ENCODE measurements around the gene NBPF3. TPM values are rescaled to one million over a fixed set of nuclear protein-coding genes. Genes with fewer than 3 reads are reported as not detected.
A peak's percentile ranks its signal among the peaks of the same experiment; 100 is the strongest.

The NBPF3 gene
- total RNA-seq (12.4 and 14.3 TPM in 2 replicates), polyA plus RNA-seq (3.5 and 3.6 TPM in 2 replicates)

DNA sequence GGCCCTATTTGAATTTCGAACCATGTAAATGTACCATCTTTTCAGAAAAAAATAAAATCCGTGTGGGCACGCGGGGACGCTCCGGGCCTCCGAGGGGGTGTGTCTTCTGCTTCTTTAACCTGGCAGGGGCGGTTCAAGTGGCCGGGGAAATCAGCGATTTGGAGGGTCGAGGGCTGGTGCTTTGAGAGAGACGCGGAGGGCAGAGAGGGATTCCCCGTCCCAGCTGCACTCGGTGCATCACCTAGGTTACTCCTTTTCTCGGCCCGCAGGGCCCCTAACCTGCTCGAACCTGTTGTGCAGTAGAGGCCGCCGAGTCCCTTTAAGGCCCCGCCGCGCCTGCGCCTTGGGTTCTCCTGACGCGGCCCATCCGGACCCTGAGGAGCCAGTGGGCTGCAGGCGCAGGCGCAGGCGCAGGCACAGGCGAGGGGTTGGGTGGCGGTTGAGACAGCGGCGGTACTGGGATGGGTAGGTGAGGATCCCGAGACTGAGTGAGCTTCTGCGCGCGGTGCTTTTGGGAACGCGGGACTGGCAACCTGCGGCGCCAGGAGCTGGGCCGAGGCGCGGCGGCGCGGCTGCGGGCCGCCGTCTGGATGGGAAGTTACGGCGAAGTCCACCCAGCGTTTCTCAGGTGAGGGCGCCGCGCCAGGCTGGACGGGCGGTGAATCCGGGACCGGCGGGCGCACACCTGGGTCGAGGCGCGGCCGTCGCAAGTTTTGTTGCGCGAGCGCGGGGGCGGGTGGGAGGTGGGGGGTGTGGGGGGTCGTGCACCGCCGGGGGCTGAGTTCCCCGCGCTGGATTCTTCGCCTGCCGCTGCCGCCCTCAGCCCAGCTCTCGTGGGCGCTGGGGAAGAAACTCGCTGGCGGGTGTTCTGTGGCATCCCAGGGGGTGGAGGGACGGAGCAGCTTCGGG, at the start of gene NBPF3:
NBPF3 (plus strand) TSS at position 417 of the 909 bp plus-strand sequence. CDS start 4,950 bp downstream, outside the sequence.
- WGBS (ENCODE audit: low lambda C conversion rate, missing lambda C conversion rate) = 2% methylated on average over 62 of the region's 87 CpGs
- H3K27me3 ChIP-seq = no peaks in the 10 kb centered on the region
- no peaks in the 10 kb centered on the region for H3K9me2 ChIP-seq (replicated peaks; ENCODE audit: insufficient read depth)
- no peaks in the 10 kb centered on the region for H3K36me3 ChIP-seq (replicated peaks; ENCODE audit: insufficient read depth, low read depth)
- H3K4me1 ChIP-seq (ENCODE audit: insufficient read depth) = peaks cover 8% of the 10 kb centered on the region
- peak within 1 kb of the TSS; percentile 52 for H3K4me3 ChIP-seq
- no peak for TF ChIP-seq EZH2phosphoT487 (IDR thresholded peaks at IDR 0.05; ENCODE audit: low read depth, severe bottlenecking, unreplicated experiment)
- TF ChIP-seq EZH2 (IDR thresholded peaks at IDR 0.05; ENCODE audit: borderline replicate concordance) = no peak
- no peak for TF ChIP-seq CTCF (IDR thresholded peaks at IDR 0.05; ENCODE audit: poor library complexity)
- DNase-seq (ENCODE audit: low spot score) = peak; percentile 97
- no peaks in the 10 kb centered on the region for H4K20me1 ChIP-seq (ENCODE audit: insufficient read depth, poor library complexity, severe bottlenecking)
- no peaks in the 10 kb centered on the region for H3K9me3 ChIP-seq (ENCODE audit: low read depth)
- peak within 1 kb of the TSS; percentile 95 for H3K4me2 ChIP-seq
- peak within 1 kb of the TSS; percentile 67 for H2AFZ ChIP-seq
- H3K79me2 ChIP-seq = peaks cover 40% of the 10 kb centered on the region
- peak within 1 kb of the TSS; percentile 86 for H3K27ac ChIP-seq

DNA sequence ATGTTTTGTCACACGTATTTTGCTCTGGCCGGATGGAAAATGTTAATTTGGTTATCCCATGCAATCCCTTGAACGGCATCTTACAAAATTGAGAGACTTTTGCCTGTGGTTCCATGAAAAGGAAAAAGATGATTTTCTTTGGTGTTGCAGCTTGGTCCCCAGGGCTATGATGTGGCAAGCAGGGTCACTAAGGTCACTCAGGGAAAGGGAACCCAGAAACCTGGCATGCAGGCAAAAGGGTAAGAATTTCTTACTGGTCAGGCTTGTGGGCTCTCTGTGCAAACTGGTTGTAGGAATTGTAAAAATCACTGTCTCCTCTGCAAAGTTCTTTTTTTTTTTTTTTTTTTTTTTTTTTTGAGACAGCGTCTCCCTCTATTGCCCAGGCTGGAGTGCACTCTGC, 48.4 kb upstream of the NBPF3 start:
- no peaks in the 10 kb centered on the region for H4K20me1 ChIP-seq (ENCODE audit: insufficient read depth, poor library complexity, severe bottlenecking)
- no peak overlapping the region for H3K4me3 ChIP-seq
- no peaks in the 10 kb centered on the region for H3K27me3 ChIP-seq
- TF ChIP-seq EZH2 (IDR thresholded peaks at IDR 0.05; ENCODE audit: borderline replicate concordance) = no peak
- TF ChIP-seq EZH2phosphoT487 (IDR thresholded peaks at IDR 0.05; ENCODE audit: low read depth, severe bottlenecking, unreplicated experiment) = no peak
- no peak for TF ChIP-seq CTCF (IDR thresholded peaks at IDR 0.05; ENCODE audit: poor library complexity)
- H3K4me2 ChIP-seq = no peak overlapping the region
- H3K9me3 ChIP-seq (ENCODE audit: low read depth) = no peaks in the 10 kb centered on the region
- no peak for DNase-seq (ENCODE audit: low spot score)
- H3K79me2 ChIP-seq = no peaks in the 10 kb centered on the region
- WGBS (ENCODE audit: low lambda C conversion rate, missing lambda C conversion rate) = 94% methylated on average over 4 of the region's 4 CpGs
- H3K4me1 ChIP-seq (ENCODE audit: insufficient read depth) = no peaks in the 10 kb centered on the region
- no peaks in the 10 kb centered on the region for H3K36me3 ChIP-seq (replicated peaks; ENCODE audit: insufficient read depth, low read depth)
- no peak overlapping the region for H3K27ac ChIP-seq
- H3K9me2 ChIP-seq (replicated peaks; ENCODE audit: insufficient read depth) = no peaks in the 10 kb centered on the region
- no peak overlapping the region for H2AFZ ChIP-seq

GRCh38 chr1:21392587-21393263, 47.2 kb upstream of the NBPF3 start:
- DNase-seq (ENCODE audit: low spot score) = no peak
- Histone ChIP-seq H4K20me1 (ENCODE audit: insufficient read depth, poor library complexity, severe bottlenecking) (no peaks in the 10 kb centered on the region), H3K36me3 (replicated peaks; ENCODE audit: insufficient read depth, low read depth) (no peaks in the 10 kb centered on the region), H3K27me3 (no peaks in the 10 kb centered on the region), H2AFZ (no peak overlapping the region), H3K4me1 (ENCODE audit: insufficient read depth) (no peaks in the 10 kb centered on the region), H3K27ac (no peak overlapping the region), H3K79me2 (no peaks in the 10 kb centered on the region), H3K9me2 (replicated peaks; ENCODE audit: insufficient read depth) (no peaks in the 10 kb centered on the region), H3K4me2 (no peak overlapping the region), H3K4me3 (no peak overlapping the region), H3K9me3 (ENCODE audit: low read depth) (no peaks in the 10 kb centered on the region)
- no peak for TF ChIP-seq EZH2phosphoT487 (IDR thresholded peaks at IDR 0.05; ENCODE audit: low read depth, severe bottlenecking, unreplicated experiment)
- no peak for TF ChIP-seq EZH2 (IDR thresholded peaks at IDR 0.05; ENCODE audit: borderline replicate concordance)
- no peak for TF ChIP-seq CTCF (IDR thresholded peaks at IDR 0.05; ENCODE audit: poor library complexity)
- 80% methylated on average over 15 of the region's 15 CpGs for WGBS (ENCODE audit: low lambda C conversion rate, missing lambda C conversion rate)

Measured in hepatocyte (in vitro differentiated cells).